GM12892 (cell line): ENCODE data around the gene EXD3.

Source experiments
- POLR2A ChIP-seq: IDR thresholded peaks from 2 replicates; pipeline ENCODE4 v1.6.1; 2011; ENCODE audit warnings: low read depth, low read length, control low read depth
- POLR2AphosphoS5 ChIP-seq: IDR thresholded peaks from 2 replicates; pipeline ENCODE4 v1.6.1; 2011; ENCODE audit warnings: low read depth, low read length, control low read depth
- TAF1 ChIP-seq: IDR thresholded peaks from 2 replicates; pipeline ENCODE4 v1.6.1; 2011; ENCODE audit warnings: low read depth, mild to moderate bottlenecking, control low read depth, low read length, borderline replicate concordance

GRCh38 chr9:137295849-137296669 lies 126.9 kb downstream of the EXD3 start:
- TF ChIP-seq POLR2A (no peak), TAF1 (no peak), POLR2AphosphoS5 (no peak)
